Hindlimb muscle (tissue), 1 donor: ENCODE data around the gene CDX1. TPM values are rescaled to one million over a fixed set of nuclear protein-coding genes. Genes with fewer than 3 reads are reported as not detected.

Experiments used
- DNase-seq: peaks from one replicate; pipeline ENCODE4 v3.0.0-alpha.2; 2013
- polyA plus RNA-seq: library from polyadenylated mRNA; unstranded; fragments of 120-200 nt; gene quantifications from one replicate; pipeline ENCODE4 v1.2.1, GENCODE V29; 2013; ENCODE audit not compliant: insufficient read length

CDX1 gene
- polyA plus RNA-seq, 1 donor = 0.19 TPM

DNA sequence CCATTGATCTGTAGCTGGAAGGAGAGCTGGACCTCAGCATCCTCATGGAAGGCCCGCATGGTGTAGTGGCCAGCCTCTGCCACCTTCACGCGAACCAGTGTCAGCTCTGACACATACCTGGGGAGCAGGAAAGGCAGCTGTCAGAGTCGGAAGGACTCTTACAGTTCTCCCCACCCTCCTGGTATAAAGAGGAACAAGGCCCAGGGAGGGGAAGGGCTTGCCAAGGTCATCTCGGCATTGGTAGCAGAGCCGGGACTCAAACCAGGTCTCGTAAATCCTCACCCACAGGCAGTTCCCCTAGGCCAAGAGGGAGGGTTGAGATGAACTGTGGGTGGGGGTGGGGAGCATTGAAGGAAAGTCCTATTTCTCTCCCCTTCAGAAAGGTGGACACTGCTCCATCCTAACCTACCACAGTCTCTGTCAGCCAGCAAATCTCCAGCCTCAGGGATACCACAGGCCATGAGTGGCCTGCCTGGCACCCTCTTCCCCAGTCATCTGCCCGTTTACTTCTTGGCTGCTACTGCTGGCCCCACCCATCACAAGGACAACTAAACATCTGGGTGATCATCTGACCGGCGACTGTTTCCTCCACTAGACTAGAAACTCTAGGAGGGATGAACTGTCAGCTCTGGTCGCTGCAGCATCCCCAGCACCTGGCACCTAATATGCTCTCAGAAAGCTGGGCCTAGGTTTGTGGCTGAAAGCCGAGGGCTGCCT lies 34.4 kb upstream of the CDX1 start:
- no peak for DNase-seq

DNA sequence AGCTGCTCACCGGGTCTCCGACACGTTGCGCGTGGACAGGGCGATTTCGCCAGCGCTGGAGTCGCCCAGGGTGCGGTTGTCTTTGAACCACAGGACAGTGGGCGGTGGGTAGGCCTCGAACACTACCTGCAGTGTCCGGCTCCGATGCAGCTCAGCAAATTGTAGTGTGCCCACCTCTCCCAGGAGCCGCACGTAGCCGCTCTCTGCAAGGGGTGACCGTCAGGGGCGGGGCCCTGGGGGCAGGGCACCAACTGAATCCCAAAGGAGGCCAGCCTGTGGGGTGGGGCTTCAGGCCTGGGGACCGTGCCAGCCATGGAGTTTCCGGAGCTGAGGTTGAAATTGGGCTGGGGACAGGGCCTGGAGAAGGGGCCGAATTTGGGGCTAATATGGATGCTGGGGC lies 33.8 kb upstream of the CDX1 start:
- DNase-seq = no peak

DNA sequence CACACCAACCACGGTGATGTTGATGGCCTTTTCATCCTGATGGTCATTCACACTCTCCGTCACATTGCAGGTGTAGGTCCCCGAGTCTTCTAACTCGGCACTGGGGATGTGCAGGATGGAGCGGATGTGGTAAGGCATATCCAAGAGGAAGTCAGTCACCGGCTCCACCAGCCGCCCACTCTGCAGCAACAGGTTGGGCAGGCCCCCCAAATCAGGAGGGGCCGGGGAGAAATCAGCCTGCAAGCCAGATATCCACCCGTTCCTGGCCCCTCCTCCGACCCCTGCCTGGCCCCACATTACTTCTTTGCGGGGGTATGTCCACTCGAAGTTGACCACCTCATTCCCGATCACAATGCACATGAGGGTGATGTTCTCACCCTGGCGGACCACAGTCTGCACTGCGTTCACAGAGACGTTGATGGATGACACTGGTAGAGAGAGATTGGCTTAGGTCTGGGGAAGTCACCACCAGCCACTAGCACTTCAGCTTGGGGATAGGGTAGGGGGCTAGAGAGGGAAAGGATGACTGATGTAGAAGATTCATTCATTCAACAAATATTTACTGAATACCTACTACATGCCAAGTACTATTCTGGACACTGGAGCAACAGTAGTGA lies 32.9 kb upstream of the CDX1 start:
- no peak for DNase-seq

DNA sequence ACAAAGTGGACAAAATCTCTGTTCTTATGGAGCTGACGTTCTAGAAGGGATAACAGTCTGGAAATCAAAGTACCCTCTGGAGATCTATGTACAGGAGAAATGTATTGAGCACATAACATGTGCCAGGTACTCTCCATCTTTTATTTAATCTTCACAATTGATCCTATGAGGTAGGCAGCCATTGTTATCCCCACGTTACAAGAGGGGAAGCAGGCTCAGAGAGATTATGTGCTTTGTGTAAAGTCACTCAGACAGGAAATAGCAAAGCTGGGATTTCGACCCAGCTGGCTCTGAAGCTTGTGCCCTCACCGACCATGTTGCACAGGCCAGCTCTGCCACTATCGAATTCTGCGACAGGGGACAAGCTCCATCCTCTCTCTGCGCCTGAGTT lies 32.4 kb upstream of the CDX1 start:
- no peak for DNase-seq

DNA sequence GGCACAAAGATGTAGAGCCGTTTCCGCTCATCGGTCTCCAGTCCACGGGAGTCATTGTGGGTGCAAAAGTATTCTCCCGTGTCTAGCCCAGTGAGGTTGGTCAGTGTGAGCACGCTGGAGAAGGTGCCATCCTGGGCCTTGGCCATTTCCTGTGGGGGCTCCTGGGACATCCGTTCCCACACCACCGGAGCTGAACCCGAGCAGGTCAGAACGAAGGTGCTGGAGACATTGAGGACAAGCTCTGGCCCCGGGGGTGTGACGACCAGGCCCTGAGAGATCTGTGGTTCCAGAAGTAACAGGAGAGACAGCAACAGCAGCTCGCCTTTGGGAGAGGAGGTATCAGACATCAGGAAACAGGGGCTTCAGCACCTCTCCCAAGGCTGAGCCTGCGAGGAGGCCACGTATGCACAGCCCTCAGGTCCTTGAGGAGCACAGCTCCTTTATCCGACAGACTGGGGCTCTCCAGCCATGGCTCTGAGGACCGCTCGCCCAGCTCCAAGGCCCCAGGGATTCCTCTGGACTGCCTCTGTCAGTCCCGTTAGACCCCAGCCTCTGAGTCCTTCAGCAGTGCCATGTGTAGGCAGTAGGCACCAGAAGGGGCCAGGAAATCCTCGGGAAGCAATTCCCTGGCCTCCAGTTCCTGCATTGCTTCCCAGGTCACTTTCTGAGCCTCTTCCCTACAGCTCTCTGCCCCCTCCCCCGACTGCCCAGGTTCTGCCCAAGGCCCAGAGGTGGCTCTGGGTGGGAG lies 30.8 kb upstream of the CDX1 start:
- DNase-seq = no peak

DNA sequence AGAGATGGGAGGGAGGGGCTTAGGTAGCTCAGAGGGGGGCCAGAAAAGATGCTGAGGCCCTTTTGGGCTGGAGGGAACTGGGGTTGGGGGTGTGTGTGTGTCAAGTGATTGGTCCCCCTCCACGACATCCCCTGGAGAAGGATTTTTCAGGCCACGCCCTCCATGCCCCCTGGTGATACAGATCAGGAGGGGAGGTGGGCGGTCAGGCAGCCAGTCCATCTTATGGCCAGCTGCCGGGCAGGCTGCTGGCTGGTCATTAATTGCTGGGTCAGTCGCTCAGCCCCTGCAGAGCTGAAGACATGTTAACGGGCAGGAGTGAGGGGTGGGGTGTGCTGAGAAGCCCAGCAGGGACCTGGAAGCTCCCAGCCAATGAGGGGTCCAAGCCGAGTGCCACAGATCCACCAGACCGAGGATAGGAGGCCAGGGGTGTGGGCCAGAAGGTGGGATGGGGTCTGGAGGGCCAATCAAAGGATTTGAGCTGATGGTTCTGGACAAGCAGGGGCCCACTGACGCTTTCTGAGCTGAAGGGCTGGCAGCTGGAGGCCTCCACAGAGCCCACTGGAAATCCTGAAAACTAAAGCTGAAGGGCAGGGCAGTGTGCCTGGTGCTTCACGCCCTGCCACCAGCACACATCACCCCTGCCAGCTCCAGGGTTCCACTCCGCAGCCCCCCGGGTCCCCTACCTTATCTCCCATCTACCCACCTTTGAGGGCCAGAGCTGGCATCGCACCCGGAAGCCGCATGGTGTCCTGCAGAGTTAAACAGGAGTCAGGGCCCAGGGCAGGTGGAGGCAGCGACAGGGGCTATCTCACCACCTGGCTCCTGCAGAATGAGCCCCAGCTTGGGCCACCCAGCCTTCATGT lies 30.0 kb upstream of the CDX1 start:
- no peak for DNase-seq

DNA sequence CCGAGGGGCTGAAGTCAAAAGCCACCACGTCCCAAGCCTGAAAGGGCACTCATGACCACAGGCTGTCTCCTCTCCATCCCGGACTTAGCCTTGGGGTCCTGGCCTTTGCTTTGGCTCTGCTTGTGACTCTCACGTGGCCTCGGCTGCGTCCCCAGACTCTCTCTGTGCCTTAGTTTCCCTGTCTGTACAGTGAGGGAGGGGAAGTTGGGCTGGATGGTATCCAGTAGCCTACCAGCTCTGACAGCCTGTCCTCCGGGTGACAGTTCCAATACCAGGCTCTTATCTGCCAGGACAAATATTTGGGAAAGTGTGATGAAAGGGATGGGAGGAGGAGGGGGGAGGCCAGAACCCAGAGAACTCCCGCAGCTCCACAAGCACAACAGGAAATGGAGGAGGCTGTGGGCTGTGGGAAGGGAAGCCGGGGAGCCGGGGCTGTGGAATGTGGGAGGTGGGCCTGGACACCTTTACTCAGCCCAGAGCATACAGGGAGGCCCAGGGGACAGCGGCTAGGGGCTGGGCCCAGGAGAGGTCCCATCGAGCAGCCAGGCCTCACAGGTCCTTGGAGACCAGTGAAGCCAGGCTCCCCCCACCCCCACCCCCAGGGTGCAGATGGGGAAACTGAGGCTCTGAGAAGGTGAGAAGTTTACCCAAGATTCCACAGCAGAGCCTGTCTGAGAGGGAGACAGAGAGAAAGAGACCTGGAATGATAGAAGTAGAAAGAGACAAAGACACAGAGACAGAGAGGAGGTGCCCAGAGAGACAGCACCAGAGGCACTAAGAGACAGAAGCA lies 29.2 kb upstream of the CDX1 start:
- DNase-seq = no peak

DNA sequence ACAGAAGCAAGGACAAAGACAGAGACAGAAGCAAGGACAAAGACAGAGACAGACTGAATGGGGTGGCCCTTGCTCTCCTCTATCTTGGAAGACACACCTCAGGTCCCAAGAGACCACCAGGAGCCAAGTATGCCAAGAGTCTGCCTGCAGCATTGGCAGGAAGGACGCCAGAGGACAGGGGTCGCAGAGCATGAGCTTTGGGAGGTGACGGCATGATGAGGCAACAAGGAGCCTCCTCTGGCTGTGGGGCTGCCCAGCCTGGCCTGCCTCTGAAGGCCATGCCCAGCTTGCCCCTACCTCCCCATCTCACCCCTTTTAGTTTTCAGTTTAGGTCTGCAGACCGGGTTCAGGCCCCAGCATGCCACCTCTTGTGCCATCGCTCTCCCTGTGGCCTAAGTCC lies 28.6 kb upstream of the CDX1 start:
- DNase-seq = no peak

DNA sequence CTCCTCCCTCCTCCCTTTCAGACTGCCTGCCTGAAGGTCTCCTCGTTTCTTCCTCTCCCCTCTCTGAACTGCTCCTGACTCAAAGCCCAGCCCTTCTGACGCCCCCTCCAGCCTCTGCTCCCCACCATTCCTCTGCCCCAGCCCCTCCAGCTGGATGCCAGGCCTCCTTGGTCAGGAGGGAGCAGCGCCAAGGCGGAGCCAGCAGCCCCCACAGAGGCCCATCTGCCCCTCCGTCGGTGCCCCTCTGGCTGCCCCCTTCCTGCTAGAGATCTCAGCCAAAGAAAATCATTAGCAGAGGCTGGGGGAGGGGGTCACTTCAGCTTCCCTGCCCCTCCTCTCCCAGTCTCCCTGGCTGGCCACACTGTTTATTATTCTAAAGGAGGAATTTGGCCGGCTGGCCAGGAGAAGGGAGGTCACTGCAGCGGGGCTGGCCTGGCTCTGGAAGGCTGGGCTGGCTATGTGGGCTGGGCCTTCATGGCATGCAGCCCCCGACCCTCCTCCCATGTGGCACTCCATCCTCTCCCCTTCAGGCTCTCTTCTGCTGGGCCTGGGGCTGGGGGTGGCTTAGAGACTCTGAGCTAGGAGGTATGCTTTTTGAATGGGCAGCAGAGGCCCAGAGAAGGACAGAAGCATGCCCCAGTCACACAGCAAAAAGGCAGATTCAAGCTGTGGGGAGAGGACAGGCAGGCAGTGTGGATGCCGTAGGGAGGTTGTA lies 27.9 kb upstream of the CDX1 start:
- DNase-seq = peak; percentile 57

DNA sequence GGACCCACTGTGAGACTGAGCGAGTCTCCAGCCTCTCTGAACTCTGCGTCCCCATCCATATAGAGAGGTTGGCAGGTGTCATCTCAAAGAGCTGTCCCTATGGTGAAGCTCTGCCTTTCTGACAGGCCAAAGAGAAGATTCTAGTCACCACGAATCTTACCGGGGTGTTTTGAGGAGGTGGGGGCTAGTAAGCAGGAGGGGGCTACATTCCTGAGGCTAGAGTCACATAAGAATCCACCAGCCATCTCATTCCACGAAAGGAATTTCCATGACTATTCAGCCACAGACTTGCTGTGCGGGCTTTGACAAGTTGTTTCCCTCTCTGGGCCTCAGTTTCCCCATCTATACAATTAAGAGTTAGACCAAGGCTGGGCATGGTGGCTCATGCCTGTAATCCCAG lies 27.2 kb upstream of the CDX1 start:
- DNase-seq = no peak

DNA sequence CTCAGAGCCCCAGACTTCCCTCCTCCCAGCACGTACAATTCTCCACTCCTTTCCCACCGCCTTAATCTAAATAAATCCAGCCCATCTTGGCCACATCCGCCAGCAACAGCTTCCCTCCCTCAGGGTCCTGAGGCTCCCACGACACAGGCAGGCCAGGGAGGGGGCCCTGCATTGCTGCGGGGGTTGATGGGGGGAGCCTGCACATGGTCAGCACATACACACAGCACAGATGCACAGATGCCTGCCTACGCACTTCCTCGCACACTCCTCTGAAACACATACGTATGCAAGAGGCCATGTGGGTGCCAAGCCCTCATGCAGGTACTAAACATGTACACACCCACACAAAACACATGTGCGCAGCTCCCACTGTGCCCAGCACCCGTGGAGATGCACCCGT lies 25.7 kb upstream of the CDX1 start:
- DNase-seq = no peak

DNA sequence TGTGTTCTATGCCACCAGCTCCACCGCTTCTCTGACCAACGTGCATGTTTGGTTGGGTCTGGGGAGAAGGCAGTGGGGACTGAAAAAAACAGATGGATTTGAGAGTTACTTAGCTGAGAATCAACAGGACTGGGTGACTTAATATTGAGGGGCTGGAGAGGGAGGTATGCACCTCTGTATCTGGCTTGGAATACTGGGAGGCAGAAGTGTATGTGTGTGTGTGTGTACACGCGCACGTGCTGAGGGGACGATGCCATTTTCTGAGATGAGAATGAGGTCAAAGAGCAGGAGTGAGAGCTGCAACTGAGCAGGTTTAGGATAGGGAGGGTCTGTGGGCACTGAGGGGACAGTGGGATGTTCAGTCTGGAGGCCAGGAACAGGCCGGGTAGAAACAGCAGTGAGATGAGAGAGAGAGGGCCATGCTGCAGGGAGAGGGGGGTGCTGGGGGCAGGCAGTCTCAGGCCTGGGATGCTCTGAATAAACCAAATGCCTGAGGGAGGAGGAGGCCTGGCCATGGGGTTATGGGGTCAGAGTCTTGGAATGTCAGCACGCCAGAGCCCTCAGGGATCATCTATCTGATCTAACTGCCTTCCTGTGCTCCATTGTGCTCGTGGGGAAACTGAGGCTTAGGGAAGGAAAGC lies 24.9 kb upstream of the CDX1 start:
- DNase-seq = no peak

DNA sequence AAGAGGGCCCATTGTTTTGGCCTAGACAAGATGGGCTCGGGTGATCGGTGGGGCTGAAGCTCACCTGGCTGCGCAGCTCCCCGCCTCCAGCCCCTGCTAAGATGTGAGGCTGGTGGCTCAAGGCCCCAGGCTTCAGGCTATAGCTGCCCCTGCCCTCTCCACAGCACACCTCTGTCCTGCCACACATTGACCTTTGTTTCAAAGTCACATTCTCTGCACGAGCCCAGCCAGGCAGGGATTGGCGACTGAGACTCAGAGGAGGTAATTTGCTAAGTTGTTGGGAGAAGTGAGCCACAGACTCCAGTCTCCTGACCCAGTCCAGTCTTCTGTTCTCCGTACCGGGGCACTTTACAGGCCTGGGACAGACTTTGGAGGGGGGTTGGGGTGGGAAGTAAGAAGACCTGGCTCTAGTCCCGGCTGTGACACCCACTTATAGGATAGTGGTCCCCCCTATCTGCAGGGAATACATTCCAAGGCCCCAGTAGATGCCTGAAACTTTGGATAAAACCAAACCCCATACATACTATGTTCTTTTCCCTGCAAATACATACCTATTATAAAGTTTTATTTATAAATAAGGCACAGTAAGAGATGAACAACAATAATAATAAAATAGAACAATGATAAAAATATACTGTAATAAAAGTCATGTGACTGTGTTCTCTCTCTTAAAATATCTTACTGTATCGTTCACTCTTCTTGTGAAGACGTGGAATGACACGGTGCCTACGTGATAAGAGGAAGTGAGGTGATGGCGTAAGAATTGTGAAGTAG lies 24.2 kb upstream of the CDX1 start:
- DNase-seq = no peak

DNA sequence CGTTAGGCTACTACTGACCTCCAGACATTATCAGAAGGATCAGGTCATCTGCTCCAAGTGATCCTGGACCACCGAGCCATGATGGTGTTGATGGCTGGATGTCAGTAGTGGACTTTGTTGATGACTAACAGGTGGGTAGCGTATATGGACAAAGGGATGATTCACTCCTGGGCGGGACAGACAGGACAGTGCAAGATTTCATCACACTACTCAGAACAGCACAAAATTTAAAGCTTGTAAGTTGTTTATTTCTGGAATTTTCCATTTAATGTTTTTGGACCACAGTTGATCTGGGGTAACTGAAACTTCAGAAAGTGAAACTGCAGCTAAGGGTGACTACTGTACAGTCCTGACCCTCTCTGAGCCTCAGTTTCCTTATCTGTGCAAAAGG lies 23.6 kb upstream of the CDX1 start:
- peak; percentile 54 for DNase-seq

DNA sequence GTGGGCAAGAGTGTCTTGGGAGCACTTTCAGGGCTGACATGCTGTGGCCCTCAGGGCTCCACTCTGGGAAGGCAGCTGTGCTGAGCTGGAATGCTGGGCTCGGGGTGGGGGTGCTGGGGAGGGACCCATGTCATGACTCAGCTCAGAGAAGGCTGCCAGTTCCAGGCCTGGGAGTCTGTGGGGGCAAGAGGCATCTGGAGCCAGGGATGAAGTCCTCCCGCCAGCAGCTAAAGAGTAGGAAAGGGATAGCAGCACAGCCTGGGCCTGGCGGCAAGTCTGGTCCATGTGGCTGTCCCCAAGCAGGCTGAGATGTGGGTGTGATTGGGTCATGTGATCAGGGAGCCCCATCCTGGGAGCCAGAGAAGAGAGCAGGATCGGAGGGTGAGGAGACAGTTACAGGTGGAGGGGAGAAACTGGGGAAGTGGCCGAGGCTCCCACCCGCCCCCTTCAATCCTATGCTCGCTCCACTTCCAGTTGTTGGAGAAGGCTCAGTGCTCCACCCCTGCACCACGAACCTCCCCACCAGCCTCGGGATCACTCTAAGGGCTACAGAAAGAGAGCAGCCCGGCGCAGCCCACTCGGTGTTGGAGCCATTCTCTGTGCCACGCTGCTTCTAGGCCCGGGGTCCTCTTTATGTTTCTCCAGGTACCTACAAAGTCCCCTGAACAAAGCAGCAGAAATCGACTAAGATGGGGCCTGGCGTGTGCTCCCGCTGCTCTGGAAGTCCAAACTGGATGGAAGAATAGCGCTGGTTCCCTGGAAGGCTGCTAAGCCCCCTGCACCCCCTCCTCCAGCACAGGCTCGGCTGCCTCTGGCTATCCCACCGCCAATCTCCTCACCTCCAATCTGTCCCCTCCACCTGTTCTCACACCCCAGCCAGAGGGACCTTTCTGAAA lies 23.0 kb upstream of the CDX1 start:
- DNase-seq = peak; percentile 59

DNA sequence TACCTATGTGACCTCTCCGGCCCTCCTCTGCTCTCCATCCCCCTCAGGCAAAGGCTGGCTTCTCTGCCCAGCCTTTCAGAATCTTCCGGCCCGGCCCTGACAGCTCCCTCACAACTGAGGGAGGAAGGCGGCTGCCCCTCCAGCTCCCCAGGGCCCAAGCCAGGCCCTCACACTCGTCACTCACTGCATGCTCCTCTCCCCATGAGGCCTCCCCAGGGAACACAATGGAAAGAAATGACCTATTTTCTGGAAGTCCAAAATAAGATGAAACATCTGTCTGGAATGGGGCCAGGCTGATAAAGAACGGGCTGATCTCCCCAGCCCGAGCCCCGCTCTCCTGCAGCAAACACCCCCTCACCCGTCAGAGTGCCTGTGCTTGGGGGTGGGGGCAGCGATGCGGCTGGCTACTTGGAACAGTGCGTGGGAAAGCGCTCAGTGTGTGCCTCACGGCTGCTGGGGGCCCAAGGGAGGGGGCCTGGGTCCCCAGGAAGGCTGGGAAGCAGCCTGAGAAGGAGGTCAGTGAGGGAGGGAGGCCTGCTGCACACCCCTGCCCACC lies 22.3 kb upstream of the CDX1 start:
- DNase-seq = peak; percentile 74

DNA sequence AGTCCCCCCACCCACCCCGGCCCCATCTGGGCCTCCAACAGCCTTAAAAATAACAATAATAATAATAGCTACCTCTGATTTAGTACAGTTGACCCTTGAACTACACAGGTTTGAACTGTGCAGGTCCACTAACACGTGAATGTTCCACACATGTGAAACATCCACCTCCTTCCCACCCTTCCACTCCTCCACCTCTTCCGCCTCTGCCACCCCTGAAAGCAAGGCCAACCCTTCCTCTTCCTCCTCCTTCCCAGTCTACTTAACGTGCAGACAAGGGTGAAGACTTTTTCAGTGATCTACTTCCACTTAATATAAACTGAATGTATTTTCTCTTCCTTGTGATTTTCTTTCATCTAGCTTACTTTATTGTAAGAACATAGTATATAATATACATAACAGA lies 21.7 kb upstream of the CDX1 start:
- no peak for DNase-seq

DNA sequence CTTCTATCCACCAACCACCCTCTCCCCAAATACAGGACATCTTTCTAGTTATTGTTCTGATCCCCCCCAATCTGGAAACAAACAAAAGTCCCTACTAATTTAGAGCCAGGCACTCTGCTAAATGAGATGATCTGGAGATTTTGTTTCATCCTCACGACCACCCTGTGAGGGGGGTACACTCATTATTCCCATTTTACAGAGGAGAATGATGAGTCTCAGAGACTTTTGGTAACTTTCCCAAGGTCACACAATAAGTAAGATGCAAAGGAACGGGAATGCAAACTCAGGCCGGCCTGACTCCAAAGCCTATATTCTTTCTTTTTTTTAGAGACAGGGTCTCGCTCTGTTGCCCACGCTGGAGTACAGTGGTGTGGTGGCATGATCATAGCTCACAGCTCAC lies 20.3 kb upstream of the CDX1 start:
- no peak for DNase-seq
